Metanephros (tissue), 2 donors: ENCODE measurements around the gene PGGHG. TPM values are rescaled to one million over a fixed set of nuclear protein-coding genes. Genes with fewer than 3 reads are reported as not detected.

Experiments
- small RNA-seq: library from RNA; depleted of rRNA; stranded (forward); fragments of <200 nt; gene quantifications from one replicate; pipeline ENCODE3, GENCODE V24; 2014; ENCODE audit warnings: low replicate concordance
- total RNA-seq: library from RNA; depleted of rRNA; stranded (reverse); fragments of >200 nt; gene quantifications from one replicate; pipeline ENCODE4 v1.2.3, GENCODE V29; 2014

Gene PGGHG
- 38.4 TPM for total RNA-seq

DNA sequence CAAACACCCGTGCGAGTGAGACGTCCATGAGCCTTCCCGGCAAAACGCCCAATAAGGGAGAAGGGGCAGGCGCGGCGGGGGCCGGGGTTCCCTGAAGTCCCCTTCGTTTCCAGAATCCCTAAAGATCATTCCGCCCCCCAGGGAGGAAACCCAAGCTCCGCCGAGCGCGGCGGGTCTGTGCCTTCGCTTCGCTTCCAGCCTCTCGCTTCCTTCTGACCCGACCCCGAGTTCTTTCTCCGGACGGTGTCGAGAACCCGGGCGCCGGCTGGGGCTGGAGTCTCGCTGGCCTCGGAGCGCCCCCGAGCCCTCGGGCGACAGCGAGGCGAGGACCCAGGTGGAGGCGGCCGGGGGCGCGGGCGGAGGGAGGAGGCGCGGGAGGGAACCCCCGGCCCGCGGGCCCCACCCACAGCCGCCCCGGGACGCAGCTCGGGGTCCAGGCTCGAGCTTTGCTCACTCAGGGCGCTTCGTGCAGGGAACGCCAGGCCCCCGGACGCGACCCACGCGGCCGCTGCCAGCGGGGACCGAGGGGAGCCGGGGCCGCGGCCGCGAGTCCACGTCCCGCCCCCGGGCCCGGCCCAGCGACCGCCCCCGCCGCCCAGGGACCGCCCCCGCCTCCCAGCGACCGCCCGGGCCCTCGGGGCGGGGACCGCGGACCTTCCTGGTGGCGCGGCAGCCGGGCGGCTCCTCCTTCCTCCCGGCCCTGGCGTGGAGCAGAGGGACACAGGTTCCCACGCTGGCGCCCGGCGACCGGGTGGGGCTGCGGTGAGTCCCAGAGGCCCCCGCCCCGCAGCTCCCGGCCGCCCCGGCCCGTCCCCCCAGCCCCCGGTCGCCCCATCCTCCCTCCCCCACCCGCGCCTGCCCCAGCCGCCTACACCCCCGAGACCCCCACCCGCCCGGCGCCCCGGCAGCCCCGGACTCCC is at the start of gene PGGHG:
Gene PGGHG (plus strand): TSS at position 649 of the 920 bp plus-strand sequence. CDS start 691 bp downstream, outside the sequence.

DNA sequence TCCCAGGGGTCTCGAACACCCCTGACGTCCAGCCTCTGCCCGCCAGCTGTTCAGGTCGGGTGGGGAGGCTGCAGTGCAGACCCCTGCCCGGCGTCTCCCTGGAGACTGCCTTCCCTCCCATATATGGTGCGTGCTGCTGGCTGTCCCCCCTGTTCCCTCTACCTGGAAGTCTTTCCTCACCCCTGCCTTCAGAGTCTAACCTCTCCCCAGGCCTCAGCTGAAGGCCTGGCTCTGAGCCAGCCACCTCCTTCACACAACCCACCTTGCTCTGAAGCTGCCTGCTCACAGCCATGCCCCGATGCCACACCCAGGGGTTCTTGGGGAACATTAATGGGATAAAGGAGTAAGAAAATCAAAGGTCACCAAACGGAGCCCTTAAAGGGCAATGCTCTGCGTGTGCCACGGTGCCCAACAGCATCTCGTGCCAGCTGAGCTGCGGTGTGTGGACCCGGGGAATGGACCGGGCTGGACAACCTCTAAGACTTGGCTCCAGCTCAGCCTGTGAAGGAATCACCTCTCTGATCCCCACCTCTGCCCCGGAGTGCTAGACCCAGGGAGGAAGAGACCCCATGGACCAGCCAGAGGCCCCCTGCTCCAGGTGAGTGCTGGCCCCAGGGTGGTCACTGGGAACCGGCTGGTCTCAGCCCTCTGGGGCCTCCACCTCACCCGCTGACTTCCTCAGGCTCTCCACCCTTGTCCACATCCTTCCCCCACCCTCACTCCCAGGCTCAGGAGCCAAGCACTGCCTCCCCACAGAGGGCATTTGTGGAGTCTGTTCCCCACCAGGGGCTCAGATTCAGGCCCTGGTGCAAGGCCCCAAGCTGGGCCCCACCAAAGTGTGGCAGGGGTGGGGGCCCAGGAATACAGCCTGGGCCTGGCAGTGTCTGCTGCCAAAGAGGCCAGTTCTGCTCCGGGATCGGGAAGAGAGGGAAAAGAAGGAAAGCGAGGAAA is 10.7 kb upstream of the PGGHG start, which contains the start of gene NLRP6:
Gene NLRP6 (plus strand): TSS at position 407 of the 951 bp plus-strand sequence. CDS start 163 bp downstream, at position 570.

DNA sequence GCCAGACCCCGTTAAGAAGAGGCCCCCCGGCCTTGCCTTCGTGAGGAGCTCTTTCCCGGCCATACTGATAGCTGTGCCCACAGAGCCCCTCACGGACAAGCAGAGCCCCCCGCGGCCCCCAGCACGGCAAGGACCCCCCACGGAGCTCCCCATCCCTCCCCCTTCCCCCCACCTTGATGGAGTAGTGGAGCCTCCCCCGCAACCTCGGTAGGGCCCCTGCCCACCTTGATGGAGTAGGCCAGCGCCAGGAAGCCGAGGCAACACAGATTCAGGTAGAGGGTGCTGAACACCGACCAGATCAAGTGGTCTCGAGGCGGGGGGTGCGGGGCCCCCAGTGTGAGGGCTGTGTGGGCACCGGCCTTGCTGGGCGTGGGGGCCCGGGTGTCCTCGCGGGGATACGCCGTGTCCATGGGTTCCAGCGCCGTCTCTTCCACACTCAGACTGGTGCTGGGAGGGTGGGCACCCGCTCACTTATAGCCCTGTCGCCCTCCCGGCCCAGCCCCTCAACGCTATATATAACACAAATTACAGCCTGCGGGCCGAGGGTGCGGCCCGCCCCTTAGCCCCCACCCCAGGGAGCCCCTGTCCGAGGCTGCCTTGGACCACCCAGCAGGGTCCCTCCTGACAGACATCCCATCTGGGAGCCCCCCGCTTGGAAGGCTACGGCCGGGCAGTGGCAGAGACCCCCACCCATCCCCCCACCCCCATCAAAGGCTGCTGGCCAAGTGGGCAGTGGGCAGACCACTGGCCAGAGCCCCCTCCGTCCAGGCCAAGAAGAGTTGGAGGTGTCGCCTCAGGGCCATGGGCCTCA is 10.4 kb downstream of the PGGHG start, which contains the start of gene IFITM5:
Gene IFITM5 (minus strand): TSS at position 446 of the 811 bp plus-strand sequence. CDS start 36 bp downstream, at position 410.

DNA sequence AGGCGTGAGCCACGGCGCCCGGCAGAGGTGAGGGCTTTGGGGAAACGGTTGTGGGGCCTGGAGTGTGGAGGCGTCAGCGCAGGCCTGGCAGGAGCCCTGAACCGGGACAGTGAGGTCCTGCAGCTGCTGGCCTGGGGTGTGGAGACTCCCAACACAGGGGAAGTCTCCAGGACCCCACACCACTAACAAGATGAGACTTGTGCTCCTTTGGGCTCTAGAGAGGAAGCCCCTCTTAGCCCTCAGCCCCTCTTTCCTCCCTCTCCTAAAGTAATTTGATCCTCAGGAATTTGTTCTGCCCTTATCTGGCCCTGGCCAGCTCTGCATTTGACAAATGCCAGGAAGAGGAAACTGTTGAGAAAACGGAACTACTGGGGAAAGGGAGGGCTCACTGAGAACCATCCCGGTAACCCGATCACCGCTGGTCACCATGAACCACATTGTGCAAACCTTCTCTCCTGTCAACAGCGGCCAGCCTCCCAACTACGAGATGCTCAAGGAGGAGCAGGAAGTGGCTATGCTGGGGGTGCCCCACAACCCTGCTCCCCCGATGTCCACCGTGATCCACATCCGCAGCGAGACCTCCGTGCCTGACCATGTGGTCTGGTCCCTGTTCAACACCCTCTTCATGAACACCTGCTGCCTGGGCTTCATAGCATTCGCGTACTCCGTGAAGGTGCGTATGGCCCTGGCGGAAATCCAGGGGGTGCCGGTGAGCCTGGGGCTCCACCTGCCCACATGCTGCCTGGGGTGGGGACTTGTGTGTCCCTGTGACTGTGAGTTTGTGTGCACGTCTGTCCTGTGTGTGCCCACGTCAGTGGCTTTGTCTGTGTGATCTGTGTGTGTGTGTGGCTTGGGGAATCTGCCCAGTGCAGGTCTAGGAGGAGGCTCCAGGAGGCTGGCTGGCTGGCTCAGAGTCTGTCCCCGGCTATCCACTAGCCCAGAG is 19.1 kb downstream of the PGGHG start, which contains the start of gene IFITM2:
Gene IFITM2 (plus strand): TSS at position 51 of the 943 bp plus-strand sequence. CDS start 377 bp downstream, at position 428.

DNA sequence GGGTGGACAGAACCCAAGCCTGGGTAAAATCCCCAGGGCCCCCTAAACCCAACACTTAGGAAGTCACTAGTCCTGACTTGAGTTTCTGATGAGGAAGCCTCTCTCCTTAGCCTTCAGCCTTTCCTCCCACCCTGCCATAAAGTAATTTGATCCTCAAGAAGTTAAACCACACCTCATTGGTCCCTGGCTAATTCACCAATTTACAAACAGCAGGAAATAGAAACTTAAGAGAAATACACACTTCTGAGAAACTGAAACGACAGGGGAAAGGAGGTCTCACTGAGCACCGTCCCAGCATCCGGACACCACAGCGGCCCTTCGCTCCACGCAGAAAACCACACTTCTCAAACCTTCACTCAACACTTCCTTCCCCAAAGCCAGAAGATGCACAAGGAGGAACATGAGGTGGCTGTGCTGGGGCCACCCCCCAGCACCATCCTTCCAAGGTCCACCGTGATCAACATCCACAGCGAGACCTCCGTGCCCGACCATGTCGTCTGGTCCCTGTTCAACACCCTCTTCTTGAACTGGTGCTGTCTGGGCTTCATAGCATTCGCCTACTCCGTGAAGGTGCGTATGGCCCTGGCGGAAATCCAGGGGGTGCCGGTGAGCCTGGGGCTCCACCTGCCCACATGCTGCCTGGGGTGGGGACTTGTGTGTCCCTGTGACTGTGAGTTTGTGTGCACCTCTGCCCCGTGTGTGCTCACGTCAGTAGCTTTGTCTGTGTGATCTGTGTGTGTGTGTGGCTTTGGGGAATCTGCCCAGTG is 25.0 kb downstream of the PGGHG start, which contains the start of gene IFITM1:
Gene IFITM1 (plus strand): TSS at position 254 of the 767 bp plus-strand sequence. CDS start 131 bp downstream, at position 385.

Small RNA genes within 50 kb of the gene (small RNA-seq; reads per million reads assigned to genes)
- not detected for gene AC136475.6

Other genes with a start within 250 kb of the PGGHG start
- not detected for gene SCGB1C1, start 96.0 kb upstream of the PGGHG start, total RNA-seq
- 25.4 TPM for gene BET1L, start 81.7 kb upstream of the PGGHG start, total RNA-seq
- gene RIC8A, start 81.4 kb upstream of the PGGHG start, total RNA-seq: 89.1 TPM
- gene SIRT3, start 52.8 kb upstream of the PGGHG start, total RNA-seq: 22.7 TPM
- 96.4 TPM for gene PSMD13, start 52.1 kb upstream of the PGGHG start, total RNA-seq
- gene NLRP6, start 10.7 kb upstream of the PGGHG start, total RNA-seq: 0.64 TPM
- not detected for gene IFITM5, start 10.4 kb downstream of the PGGHG start, total RNA-seq
- 55.9 TPM for gene IFITM2, start 18.7 kb downstream of the PGGHG start, total RNA-seq
- gene IFITM1, start 24.9 kb downstream of the PGGHG start, total RNA-seq: 44.6 TPM
- 156 TPM for gene IFITM3, start 31.7 kb downstream of the PGGHG start, total RNA-seq
- 53.1 TPM for gene B4GALNT4, start 80.4 kb downstream of the PGGHG start, total RNA-seq
- 5.2 TPM for gene PKP3, start 105.1 kb downstream of the PGGHG start, total RNA-seq
- 40.8 TPM for gene SIGIRR, start 125.9 kb downstream of the PGGHG start, total RNA-seq
- 12.8 TPM for gene ANO9, start 152.9 kb downstream of the PGGHG start, total RNA-seq
- 48.8 TPM for gene PTDSS2, start 161.2 kb downstream of the PGGHG start, total RNA-seq
- gene RNH1, start 218.1 kb downstream of the PGGHG start, total RNA-seq: 143 TPM
- 23.0 TPM for gene HRAS, start 246.4 kb downstream of the PGGHG start, total RNA-seq
- 1.8 TPM for gene LRRC56, start 248.4 kb downstream of the PGGHG start, total RNA-seq